Epithelial cell of proximal tubule (primary cell): Measurements from ENCODE around the gene THRB. TPM values are rescaled to one million over a fixed set of nuclear protein-coding genes. Genes with fewer than 3 reads are reported as not detected.

Source experiments
- DNase-seq: peaks from one replicate; pipeline ENCODE4 v3.0.0-alpha.2; 2011; ENCODE audit warnings: low read depth
- H3K4me3 ChIP-seq: 2 replicates; pipeline ENCODE4 v1.5.1; 2011; ENCODE audit warnings: low read depth, mild to moderate bottlenecking, low read length
- CTCF ChIP-seq: conservative IDR thresholded peaks from 2 replicates; pipeline ENCODE4 v1.5.1; 2012; ENCODE audit warnings: low read depth, mild to moderate bottlenecking, low read length
- total RNA-seq: library from RNA; depleted of rRNA; stranded (reverse); fragments of >200 nt; gene quantifications from 2 replicates; pipeline ENCODE4 v1.2.3, GENCODE V29; 2015

THRB gene
- total RNA-seq, 1 donor from 2014 or later = 2.1 TPM

GRCh38 chr3:24088782-24089181 is 405.9 kb downstream of the THRB start:
- TF ChIP-seq CTCF = peak; percentile 69
- DNase-seq = no peak
- H3K4me3 ChIP-seq = no peak overlapping the region

- no peak for TF ChIP-seq CTCF
- H3K4me3 ChIP-seq = no peak overlapping the region
- DNase-seq = no peak
Measured at GRCh38 chr3:24087469-24087868, 407.2 kb downstream of the THRB start.

- no peak overlapping the region for H3K4me3 ChIP-seq
- no peak for DNase-seq
- no peak for TF ChIP-seq CTCF
Measured at GRCh38 chr3:24086617-24087404, 407.8 kb downstream of the THRB start.

- TF ChIP-seq CTCF = no peak
- DNase-seq = no peak
- H3K4me3 ChIP-seq = no peak overlapping the region
Measured at GRCh38 chr3:24086206-24086605, 408.4 kb downstream of the THRB start.

- H3K4me3 ChIP-seq = no peak overlapping the region
- DNase-seq = no peak
- no peak for TF ChIP-seq CTCF
Measured at GRCh38 chr3:24072193-24072592, 422.5 kb downstream of the THRB start.

GRCh38 chr3:24069045-24069444 is 425.6 kb downstream of the THRB start:
- H3K4me3 ChIP-seq = no peak overlapping the region
- no peak for DNase-seq
- peak; percentile 36 for TF ChIP-seq CTCF

GRCh38 chr3:24067483-24067882 is 427.2 kb downstream of the THRB start:
- no peak overlapping the region for H3K4me3 ChIP-seq
- no peak for TF ChIP-seq CTCF
- DNase-seq = no peak
